ENCODE measurements around the gene ATP5PO. TPM values are rescaled to one million over a fixed set of nuclear protein-coding genes. Genes with fewer than 3 reads are reported as not detected.

ATP5PO gene
- total and polyA plus RNA-seq, 2 of the 8 experiments (the other 6 are each of a cell fraction or from before 2014, with no cell fraction given), result 251 to 267 TPM

- FAIRE-seq (no peak), DNase-seq (ENCODE audit: low read depth in 1 of 2, low spot score in 2 of 2) (no peak)
- no peak overlapping the region for H4K5ac ChIP-seq (ENCODE audit: insufficient read length, low read depth, low read length)
- no peaks in the 10 kb centered on the region; a peak in 1 of 4 replicates for H3K9me3 ChIP-seq (ENCODE audit: insufficient read depth in 2 of 2, low read depth in 1 of 2, low read length in 1 of 2)
- no peak overlapping the region for H2AFZ ChIP-seq (ENCODE audit: low read length)
- H2BK120ac ChIP-seq (replicated peaks; ENCODE audit: low read depth, low read length), result no peak overlapping the region
- CTCF ChIA-PET (ENCODE audit: partially characterized antibody), result interaction anchor here (0.8 to 2.1 kb wide), 4 partner anchors 9 to 409 kb away, joined by 3 to 6 read pairs (median 4); no protein-coding TSS in a partner anchor
- no peak overlapping the region for H2BK5ac ChIP-seq (ENCODE audit: low read depth, low read length)
- no peak overlapping the region for H3K4ac ChIP-seq (replicated peaks; ENCODE audit: insufficient read length, low read depth, low read length)
- no peak overlapping the region for H3K9ac ChIP-seq (replicated peaks in 1 of 4; ENCODE audit: extremely low read depth in 1 of 4, low read depth in 3 of 4, low read length in 3 of 4)
- WGBS, 2 experiments (ENCODE audit: extremely low coverage in 1 of 2, insufficient coverage in 1 of 2, insufficient read length in 1 of 2, insufficient replicate concordance in 2 of 2, low coverage in 1 of 2, low lambda C conversion rate in 2 of 2, missing lambda C conversion rate in 1 of 2), result 90% methylated on average over 3 of the region's 3 CpGs; no CpG with 5 or more reads in 1 of the 2 experiments
- POLR2A ChIA-PET (ENCODE audit: partially characterized antibody), result interaction anchor here (1.2 to 2.8 kb wide), 3 partner anchors 10 to 21 kb away, joined by 3 to 12 read pairs (median 5); no protein-coding TSS in a partner anchor
- no peak overlapping the region for H2BK12ac ChIP-seq (ENCODE audit: low read depth, low read length)
- peaks cover 1 to 7% (median 5%) of the 10 kb centered on the region in 4 experiments; a peak in 2 of 7 replicates for H3K4me1 ChIP-seq (replicated peaks in 1 of 4; ENCODE audit: control insufficient read depth in 3 of 4, insufficient read depth in 4 of 4, low read length in 3 of 4)
- no peak overlapping the region for H2AK5ac ChIP-seq (ENCODE audit: low read depth, low read length)
- no peak overlapping the region for H3K56ac ChIP-seq (replicated peaks; ENCODE audit: insufficient read length, low read depth, low read length)
- H3K36me3 ChIP-seq (ENCODE audit: control insufficient read depth in 2 of 4, insufficient read depth in 4 of 4, low read length in 3 of 4), result peaks cover 0 to 7% (median 0%) of the 10 kb centered on the region in 4 experiments; a peak in 1 of 8 replicates
- peaks cover 7% of the 10 kb centered on the region; the same call in 1 of the 2 replicates for H3K79me1 ChIP-seq (ENCODE audit: low read depth, low read length)
- no peak overlapping the region for H3K4me3 ChIP-seq (ENCODE audit: extremely low read depth in 1 of 4, insufficient read depth in 2 of 4, low read depth in 3 of 4, low read length in 4 of 4)
- no peaks in the 10 kb centered on the region for H4K20me1 ChIP-seq (replicated peaks in 1 of 2; ENCODE audit: control insufficient read depth in 1 of 2, insufficient read depth in 2 of 2, low read length in 2 of 2)
- no peaks in the 10 kb centered on the region for H3K27me3 ChIP-seq (replicated peaks in 1 of 4; ENCODE audit: control insufficient read depth in 3 of 4, extremely low read depth in 1 of 4, insufficient read depth in 3 of 4, low read length in 3 of 4)
- H3K4me2 ChIP-seq (ENCODE audit: insufficient read depth in 1 of 2, low read depth in 2 of 2, low read length in 2 of 2), result no peak overlapping the region
- no peak overlapping the region for H3K23ac ChIP-seq (ENCODE audit: insufficient read length)
- H3K14ac ChIP-seq (ENCODE audit: insufficient read length), result no peak overlapping the region
- H4K8ac ChIP-seq (ENCODE audit: extremely low read depth, insufficient read depth, low read length), result no peak overlapping the region
- H3K79me2 ChIP-seq (ENCODE audit: control insufficient read depth in 1 of 2, insufficient read depth in 2 of 2, low read length in 2 of 2), result peaks cover 0 to 3% of the 10 kb centered on the region in 2 experiments; a peak in 1 of 4 replicates
- no peak overlapping the region for H4K91ac ChIP-seq (replicated peaks; ENCODE audit: insufficient read length, low read length)
- no peaks in the 10 kb centered on the region for H3K23me2 ChIP-seq (ENCODE audit: low read depth, low read length)
- TF ChIP-seq SIRT6 (IDR thresholded peaks at IDR 0.05; ENCODE audit: low read length) (no peak), KDM1A (IDR thresholded peaks at IDR 0.05; ENCODE audit: borderline replicate concordance, low read length) (no peak), POLR2A (IDR thresholded peaks at IDR 0.05; ENCODE audit: control extremely low read depth in 1 of 2, low read depth in 2 of 2, low read length in 2 of 2) (no peak), EGR1 (IDR thresholded peaks at IDR 0.05; ENCODE audit: borderline replicate concordance, low read depth, low read length) (no peak), EZH2 (IDR thresholded peaks at IDR 0.05; ENCODE audit: low read depth, low read length, severe bottlenecking) (no peak), NANOG (IDR thresholded peaks at IDR 0.05; ENCODE audit: insufficient read depth, low read depth, low read length, poor library complexity, severe bottlenecking) (no peak), KDM5A (IDR thresholded peaks at IDR 0.05; ENCODE audit: low read length) (no peak), USF2 (IDR thresholded peaks at IDR 0.05; ENCODE audit: low read length) (no peak), SAP30 (IDR thresholded peaks at IDR 0.05; ENCODE audit: insufficient read depth, insufficient replicate concordance, low read length) (no peak), CHD1 (IDR thresholded peaks at IDR 0.05; ENCODE audit: low read depth, low read length) (no peak), KDM4A (IDR thresholded peaks at IDR 0.05; ENCODE audit: low read depth, low read length, severe bottlenecking) (no peak), SIX5 (IDR thresholded peaks at IDR 0.05; ENCODE audit: low read depth, low read length) (no peak), SP4 (IDR thresholded peaks at IDR 0.05; ENCODE audit: low read length) (no peak)
- H3K18ac ChIP-seq (ENCODE audit: extremely low read depth, low read length), result no peak overlapping the region
- no peak overlapping the region for H3K27ac ChIP-seq (ENCODE audit: low read depth, low read length)
- H2BK20ac ChIP-seq (ENCODE audit: low read length), result no peak overlapping the region
- no peak overlapping the region for H2BK15ac ChIP-seq (ENCODE audit: low read length)
Observed at GRCh38 chr21:33938381-33938780, 22.8 kb upstream of the ATP5PO start.
